ENCODE measurements around the gene MYO7A.

MYO7A gene

GRCh38 chr11:77127920-77128691, at the start of gene MYO7A:
Gene MYO7A (plus strand): TSS chr11:77128246. CDS start chr11:77130635, 2,389 bp downstream.
- Histone ChIP-seq H3K9ac (ENCODE audit: low read length in 5 of 5) (peak within 1 kb of the TSS in 1 of 5 donors; percentile 60), H3K4me1 (ENCODE audit: control insufficient read depth in 5 of 5, insufficient read depth in 5 of 5, low read length in 5 of 5) (peaks cover 11 to 55% (median 46%) of the 10 kb centered on the region in 5 donors), H3K27ac (ENCODE audit: low read depth, low read length) (no peak within 1 kb of the TSS)

GRCh38 chr11:77079666-77080065, 48.4 kb upstream of the MYO7A start:
- H3K4me3 ChIP-seq (ENCODE audit: low read depth in 1 of 5, low read length in 5 of 5) = no peak overlapping the region
- no peak overlapping the region for H3K9ac ChIP-seq (ENCODE audit: low read length in 5 of 5)
- peaks cover 8 to 23% (median 19%) of the 10 kb centered on the region in 5 donors for H3K4me1 ChIP-seq (ENCODE audit: control insufficient read depth in 5 of 5, insufficient read depth in 5 of 5, low read length in 5 of 5)
- H3K27ac ChIP-seq (ENCODE audit: low read depth, low read length) = no peak overlapping the region
- no peaks in the 10 kb centered on the region for H3K9me3 ChIP-seq (ENCODE audit: control insufficient read depth in 5 of 5, low read length in 5 of 5)
- H3K36me3 ChIP-seq (ENCODE audit: control insufficient read depth in 5 of 5, insufficient read depth in 5 of 5, low read length in 5 of 5) = no peaks in the 10 kb centered on the region
- H3K27me3 ChIP-seq (ENCODE audit: control insufficient read depth in 5 of 5, insufficient read depth in 4 of 5, low read length in 5 of 5) = no peaks in the 10 kb centered on the region

More at GRCh38 chr11:77127920-77128691, at the start of gene MYO7A:
- Histone ChIP-seq H3K4me3 (ENCODE audit: low read depth in 1 of 5, low read length in 5 of 5) (peak within 1 kb of the TSS; percentile 56 to 68 (median 60)), H3K36me3 (ENCODE audit: control insufficient read depth in 5 of 5, insufficient read depth in 5 of 5, low read length in 5 of 5) (peaks cover 0 to 8% (median 3%) of the 10 kb centered on the region in 5 donors), H3K27me3 (ENCODE audit: control insufficient read depth in 5 of 5, insufficient read depth in 4 of 5, low read length in 5 of 5) (peaks cover 0 to 7% (median 3%) of the 10 kb centered on the region in 5 donors), H3K9me3 (ENCODE audit: control insufficient read depth in 5 of 5, low read length in 5 of 5) (no peaks in the 10 kb centered on the region)

- Histone ChIP-seq H3K9me3 (ENCODE audit: control insufficient read depth in 5 of 5, low read length in 5 of 5) (no peaks in the 10 kb centered on the region), H3K36me3 (ENCODE audit: control insufficient read depth in 5 of 5, insufficient read depth in 5 of 5, low read length in 5 of 5) (no peaks in the 10 kb centered on the region), H3K9ac (ENCODE audit: low read length in 5 of 5) (no peak overlapping the region), H3K27ac (ENCODE audit: low read depth, low read length) (no peak overlapping the region), H3K4me3 (ENCODE audit: low read depth in 1 of 5, low read length in 5 of 5) (no peak overlapping the region), H3K4me1 (ENCODE audit: control insufficient read depth in 5 of 5, insufficient read depth in 5 of 5, low read length in 5 of 5) (peaks cover 8 to 21% (median 18%) of the 10 kb centered on the region in 5 donors), H3K27me3 (ENCODE audit: control insufficient read depth in 5 of 5, insufficient read depth in 4 of 5, low read length in 5 of 5) (no peaks in the 10 kb centered on the region)
Measured at GRCh38 chr11:77080643-77081210, 47.3 kb upstream of the MYO7A start.

GRCh38 chr11:77081381-77081851, 46.6 kb upstream of the MYO7A start:
- Histone ChIP-seq H3K9me3 (ENCODE audit: control insufficient read depth in 5 of 5, low read length in 5 of 5) (no peaks in the 10 kb centered on the region), H3K27ac (ENCODE audit: low read depth, low read length) (no peak overlapping the region), H3K9ac (ENCODE audit: low read length in 5 of 5) (no peak overlapping the region), H3K36me3 (ENCODE audit: control insufficient read depth in 5 of 5, insufficient read depth in 5 of 5, low read length in 5 of 5) (no peaks in the 10 kb centered on the region), H3K4me3 (ENCODE audit: low read depth in 1 of 5, low read length in 5 of 5) (no peak overlapping the region), H3K4me1 (ENCODE audit: control insufficient read depth in 5 of 5, insufficient read depth in 5 of 5, low read length in 5 of 5) (peaks cover 8 to 21% (median 18%) of the 10 kb centered on the region in 5 donors), H3K27me3 (ENCODE audit: control insufficient read depth in 5 of 5, insufficient read depth in 4 of 5, low read length in 5 of 5) (no peaks in the 10 kb centered on the region)

- peaks cover 8 to 21% (median 18%) of the 10 kb centered on the region in 5 donors for H3K4me1 ChIP-seq (ENCODE audit: control insufficient read depth in 5 of 5, insufficient read depth in 5 of 5, low read length in 5 of 5)
- no peaks in the 10 kb centered on the region for H3K27me3 ChIP-seq (ENCODE audit: control insufficient read depth in 5 of 5, insufficient read depth in 4 of 5, low read length in 5 of 5)
- no peak overlapping the region for H3K27ac ChIP-seq (ENCODE audit: low read depth, low read length)
- no peaks in the 10 kb centered on the region for H3K36me3 ChIP-seq (ENCODE audit: control insufficient read depth in 5 of 5, insufficient read depth in 5 of 5, low read length in 5 of 5)
- peak overlapping the region in 3 of 5 donors; percentile 22 to 61 (median 60) for H3K9ac ChIP-seq (ENCODE audit: low read length in 5 of 5)
- H3K4me3 ChIP-seq (ENCODE audit: low read depth in 1 of 5, low read length in 5 of 5) = peak overlapping the region in 4 of 5 donors; percentile 19 to 38 (median 28)
- no peaks in the 10 kb centered on the region for H3K9me3 ChIP-seq (ENCODE audit: control insufficient read depth in 5 of 5, low read length in 5 of 5)
Measured at GRCh38 chr11:77081976-77082836, 45.8 kb upstream of the MYO7A start.

GRCh38 chr11:77082838-77083565, 45.0 kb upstream of the MYO7A start:
- H3K9ac ChIP-seq (ENCODE audit: low read length in 5 of 5) = peak overlapping the region in 2 of 5 donors; percentile 60 to 61
- no peaks in the 10 kb centered on the region for H3K9me3 ChIP-seq (ENCODE audit: control insufficient read depth in 5 of 5, low read length in 5 of 5)
- H3K36me3 ChIP-seq (ENCODE audit: control insufficient read depth in 5 of 5, insufficient read depth in 5 of 5, low read length in 5 of 5) = no peaks in the 10 kb centered on the region
- H3K27me3 ChIP-seq (ENCODE audit: control insufficient read depth in 5 of 5, insufficient read depth in 4 of 5, low read length in 5 of 5) = no peaks in the 10 kb centered on the region
- H3K4me3 ChIP-seq (ENCODE audit: low read depth in 1 of 5, low read length in 5 of 5) = peak overlapping the region in 4 of 5 donors; percentile 19 to 38 (median 28)
- no peak overlapping the region for H3K27ac ChIP-seq (ENCODE audit: low read depth, low read length)
- peaks cover 8 to 21% (median 18%) of the 10 kb centered on the region in 5 donors for H3K4me1 ChIP-seq (ENCODE audit: control insufficient read depth in 5 of 5, insufficient read depth in 5 of 5, low read length in 5 of 5)

- Histone ChIP-seq H3K9me3 (ENCODE audit: control insufficient read depth in 5 of 5, low read length in 5 of 5) (no peaks in the 10 kb centered on the region), H3K27ac (ENCODE audit: low read depth, low read length) (no peak overlapping the region), H3K9ac (ENCODE audit: low read length in 5 of 5) (peak overlapping the region in 1 of 5 donors; percentile 61), H3K4me3 (ENCODE audit: low read depth in 1 of 5, low read length in 5 of 5) (no peak overlapping the region), H3K36me3 (ENCODE audit: control insufficient read depth in 5 of 5, insufficient read depth in 5 of 5, low read length in 5 of 5) (no peaks in the 10 kb centered on the region), H3K4me1 (ENCODE audit: control insufficient read depth in 5 of 5, insufficient read depth in 5 of 5, low read length in 5 of 5) (peaks cover 8 to 21% (median 18%) of the 10 kb centered on the region in 5 donors), H3K27me3 (ENCODE audit: control insufficient read depth in 5 of 5, insufficient read depth in 4 of 5, low read length in 5 of 5) (no peaks in the 10 kb centered on the region)
Measured at GRCh38 chr11:77083566-77084245, 44.3 kb upstream of the MYO7A start.

GRCh38 chr11:77084581-77085191, 43.4 kb upstream of the MYO7A start:
- H3K36me3 ChIP-seq (ENCODE audit: control insufficient read depth in 5 of 5, insufficient read depth in 5 of 5, low read length in 5 of 5) = no peaks in the 10 kb centered on the region
- no peaks in the 10 kb centered on the region for H3K27me3 ChIP-seq (ENCODE audit: control insufficient read depth in 5 of 5, insufficient read depth in 4 of 5, low read length in 5 of 5)
- no peaks in the 10 kb centered on the region for H3K9me3 ChIP-seq (ENCODE audit: control insufficient read depth in 5 of 5, low read length in 5 of 5)
- H3K4me1 ChIP-seq (ENCODE audit: control insufficient read depth in 5 of 5, insufficient read depth in 5 of 5, low read length in 5 of 5) = peaks cover 8 to 21% (median 18%) of the 10 kb centered on the region in 5 donors
- H3K4me3 ChIP-seq (ENCODE audit: low read depth in 1 of 5, low read length in 5 of 5) = no peak overlapping the region
- H3K27ac ChIP-seq (ENCODE audit: low read depth, low read length) = no peak overlapping the region
- H3K9ac ChIP-seq (ENCODE audit: low read length in 5 of 5) = no peak overlapping the region
